HG02798 (cell line): Measurements from ENCODE around the gene DCHS2.

Experiments
- ATAC-seq: cut with Tn5 transposase; IDR thresholded peaks from one replicate; pipeline ENCODE4 v1.9.1; 2021; ENCODE audit warnings: mild to moderate bottlenecking; ENCODE audit not compliant: unreplicated experiment, poor library complexity

The DCHS2 gene

GRCh38 chr4:154491341-154492271 lies at the start of gene DCHS2:
TSS of gene DCHS2 (minus strand) at chr4:154491799. CDS start at chr4:154491355, 444 bp downstream.
- peak; percentile 64 for ATAC-seq

DNA sequence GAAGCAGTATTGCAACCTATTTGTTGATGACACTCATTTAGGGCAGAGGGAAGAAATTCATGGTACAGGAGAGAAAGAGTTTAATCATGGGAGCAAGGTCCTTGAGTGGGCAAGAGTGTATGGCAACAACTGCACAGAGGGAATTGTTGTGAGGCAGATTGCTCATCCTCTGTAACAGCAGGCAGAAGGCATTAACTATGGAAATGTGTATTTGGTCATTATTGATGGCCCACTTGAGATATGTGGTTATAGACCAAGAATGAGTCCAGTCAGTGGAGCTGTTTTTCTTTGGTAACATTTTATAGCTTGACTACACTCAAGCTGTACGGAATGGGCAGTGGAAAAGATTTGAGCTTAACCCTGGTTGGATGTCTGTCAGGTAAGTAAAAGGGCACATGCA lies 42.7 kb upstream of the DCHS2 start:
- no peak for ATAC-seq

DNA sequence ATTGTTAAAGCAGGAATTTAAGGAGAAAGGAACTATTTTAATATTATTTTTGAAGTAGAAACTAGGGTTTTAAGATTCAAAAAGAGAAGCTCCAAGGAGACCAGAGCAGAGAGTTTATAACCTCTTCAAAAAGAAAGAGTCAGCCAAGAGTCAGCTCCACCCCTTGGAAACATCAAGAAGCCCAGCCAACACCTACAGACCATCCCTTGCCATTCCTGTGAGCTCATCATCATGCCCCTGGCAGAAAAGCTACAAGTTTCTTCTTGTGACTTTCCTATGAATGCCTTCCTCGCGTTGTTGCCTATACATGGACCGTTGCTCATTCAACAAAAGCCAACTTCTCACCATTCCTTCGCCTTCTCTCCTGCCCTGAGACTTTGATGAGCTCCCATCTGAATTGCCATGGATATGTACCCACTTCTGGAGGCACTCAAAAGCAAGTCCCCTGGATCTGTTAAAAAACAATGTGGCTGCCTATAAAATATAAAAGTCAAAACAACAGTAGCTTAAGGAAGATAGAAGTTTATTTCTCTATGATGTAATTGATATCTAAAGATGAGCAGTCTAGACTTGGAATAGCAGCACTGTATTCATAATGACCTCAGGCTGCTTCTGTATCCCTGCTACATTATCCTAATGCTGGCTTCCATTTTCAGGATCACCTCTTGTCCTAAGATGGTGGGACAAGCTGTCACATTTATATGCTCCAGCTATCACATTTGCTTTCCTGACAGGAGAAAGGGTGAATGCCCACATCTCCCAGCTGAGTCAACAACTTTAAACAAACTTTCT lies 38.3 kb upstream of the DCHS2 start:
- no peak for ATAC-seq

GRCh38 chr4:154528869-154529268 lies 37.3 kb upstream of the DCHS2 start:
- ATAC-seq = no peak

GRCh38 chr4:154527308-154527707 lies 35.7 kb upstream of the DCHS2 start:
- ATAC-seq = no peak

DNA sequence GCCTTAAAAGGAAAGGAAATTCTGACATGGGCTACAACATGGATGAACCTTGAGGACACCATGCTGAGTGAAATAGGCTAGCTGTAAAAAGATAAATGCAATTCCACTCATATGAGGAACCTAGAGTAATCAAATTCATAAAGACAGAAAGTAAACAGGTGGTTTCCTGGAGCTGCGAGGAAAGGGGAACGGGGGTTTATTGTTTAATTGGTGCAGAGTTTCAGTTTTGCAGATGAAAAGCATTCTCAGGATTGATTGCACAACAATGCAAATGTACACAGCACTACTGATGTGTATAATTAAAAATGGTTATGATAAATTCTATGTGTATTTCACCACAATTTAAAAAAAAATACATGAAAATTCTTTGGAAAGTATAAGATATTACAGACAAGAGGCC lies 34.6 kb upstream of the DCHS2 start:
- no peak for ATAC-seq

DNA sequence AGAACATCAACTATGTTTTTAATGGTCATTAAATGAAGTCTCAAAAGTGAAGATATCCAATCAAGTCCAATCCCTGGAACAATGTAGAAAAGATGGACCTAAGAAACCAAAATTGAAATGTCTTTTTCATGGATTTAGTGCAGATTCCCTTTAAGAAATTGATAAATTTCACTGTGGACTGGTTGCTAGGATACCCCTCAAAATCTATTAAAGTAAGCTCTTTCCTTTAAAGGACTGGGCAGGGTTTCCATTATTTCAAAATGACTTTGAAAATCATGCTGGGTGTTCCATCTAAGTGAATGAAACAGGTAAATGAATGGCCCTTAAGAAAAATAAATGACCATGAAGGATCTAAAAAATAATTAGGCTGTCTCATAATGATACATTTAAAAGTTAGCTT lies 30.0 kb upstream of the DCHS2 start:
- ATAC-seq = no peak

DNA sequence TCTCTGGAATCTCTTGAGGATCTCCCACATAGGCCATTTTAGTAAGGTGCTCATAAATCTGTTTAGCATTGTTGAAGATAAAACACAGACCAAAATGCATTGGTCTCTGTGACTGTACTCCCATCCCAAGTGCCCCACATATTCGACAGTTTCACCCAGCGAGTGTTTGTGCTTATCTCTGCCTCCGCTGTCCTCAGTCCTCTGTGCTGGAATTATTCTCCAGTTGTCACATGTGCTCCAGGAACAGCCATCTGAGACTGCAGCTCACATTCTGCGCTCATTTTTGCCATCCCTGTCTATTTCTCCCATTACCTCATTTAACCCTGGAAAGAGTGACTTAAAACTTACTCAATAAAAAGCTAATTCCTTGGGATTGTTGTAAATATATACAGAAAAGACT lies 27.6 kb upstream of the DCHS2 start:
- no peak for ATAC-seq

GRCh38 chr4:154517591-154517990 lies 26.0 kb upstream of the DCHS2 start:
- ATAC-seq = no peak

DNA sequence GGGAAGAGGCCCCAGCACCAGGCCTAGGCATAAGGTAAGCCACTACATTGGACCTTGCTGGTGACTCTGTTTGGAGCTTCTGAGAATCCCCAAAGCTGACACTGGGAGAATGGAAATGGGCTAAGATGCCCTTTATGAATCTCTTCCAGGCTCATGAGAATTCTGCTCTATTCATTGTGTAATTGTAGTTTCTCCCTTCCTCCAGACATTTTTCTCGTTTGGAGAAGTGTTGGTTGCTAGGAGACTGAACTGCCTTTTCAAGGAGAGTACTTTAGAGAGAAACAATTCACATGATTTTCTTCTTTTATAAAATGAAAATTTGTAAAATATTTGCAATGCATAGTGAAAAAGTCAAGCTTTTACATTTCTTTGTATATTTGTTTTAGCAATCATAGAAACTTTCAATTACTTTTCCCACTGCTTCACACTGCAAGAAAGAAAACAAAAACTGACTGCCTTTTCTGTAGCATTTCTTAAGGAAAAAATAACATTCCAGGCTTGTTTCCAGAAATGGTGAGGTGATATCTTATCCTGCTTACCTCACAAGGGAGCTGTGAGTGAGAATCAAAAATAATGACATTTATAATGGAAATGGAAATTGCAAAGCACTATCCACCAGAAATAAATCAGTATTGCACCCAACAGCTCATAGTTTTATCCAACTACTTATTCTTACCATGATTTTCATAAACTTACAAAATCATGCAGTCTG lies 24.9 kb upstream of the DCHS2 start:
- no peak for ATAC-seq

DNA sequence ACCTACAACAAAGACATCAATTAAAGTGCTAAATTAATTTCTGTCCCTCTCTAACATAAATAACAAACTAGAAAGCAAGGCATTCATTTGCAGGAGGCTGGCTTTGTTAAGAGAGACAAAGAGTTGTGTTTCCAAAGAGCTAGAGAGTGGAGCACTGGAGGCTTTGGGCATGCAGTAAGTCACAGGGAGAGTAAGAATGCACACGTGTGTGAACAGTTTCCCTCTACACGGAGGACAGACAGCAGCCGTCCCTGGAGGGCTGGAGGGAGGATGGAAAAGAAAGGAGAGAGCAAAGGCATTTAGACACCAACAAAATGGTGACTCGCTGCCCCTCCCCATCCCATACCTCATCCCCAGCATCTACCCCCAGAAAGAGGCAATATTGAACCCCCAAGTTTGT lies 20.4 kb upstream of the DCHS2 start:
- no peak for ATAC-seq

- ATAC-seq = no peak
These were observed 19.9 kb upstream of the DCHS2 start for GRCh38 chr4:154511548-154511947.

GRCh38 chr4:154507156-154507555 lies 15.6 kb upstream of the DCHS2 start:
- ATAC-seq = no peak

DNA sequence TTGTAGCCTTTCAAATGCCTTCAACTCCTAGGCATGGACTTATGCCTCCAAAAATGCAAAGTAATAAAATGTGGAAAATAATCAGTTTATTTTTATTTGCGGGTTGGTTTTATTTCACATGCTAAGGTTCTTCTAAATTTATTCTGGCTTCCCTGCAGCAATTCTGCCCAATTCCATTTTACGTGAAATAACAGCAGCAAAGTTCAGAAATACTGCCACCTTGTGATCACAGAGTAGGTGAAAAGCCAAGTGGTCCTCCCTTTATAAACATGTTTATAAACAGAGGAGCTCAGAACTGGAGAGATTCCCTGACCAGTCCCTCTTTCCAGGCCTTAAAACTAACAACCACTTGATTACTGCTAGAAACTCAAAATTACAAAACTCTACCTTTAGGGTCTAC lies 14.7 kb upstream of the DCHS2 start:
- peak; percentile 64 for ATAC-seq

DNA sequence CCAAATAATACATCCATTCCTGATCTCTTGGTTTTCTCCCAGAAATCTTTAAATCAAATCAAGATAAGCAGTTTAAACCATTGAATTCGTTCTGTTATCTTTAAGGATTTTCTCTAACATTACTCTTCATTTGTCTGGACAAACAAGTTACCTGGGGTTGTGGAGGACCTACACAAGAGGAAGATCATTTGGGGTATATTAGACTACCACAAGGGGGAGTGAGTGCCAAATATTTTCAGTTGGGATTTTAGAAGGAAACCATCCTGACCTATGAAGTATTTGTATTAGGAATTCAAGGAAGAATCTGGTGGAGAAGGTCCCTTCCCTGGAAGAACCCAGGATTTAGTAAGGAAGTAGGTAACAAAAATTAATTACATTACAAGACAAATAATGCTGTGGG lies 12.0 kb upstream of the DCHS2 start:
- ATAC-seq = no peak

- ATAC-seq = no peak
These were observed 10.5 kb upstream of the DCHS2 start for GRCh38 chr4:154502111-154502510.

GRCh38 chr4:154497889-154498288 lies 6.3 kb upstream of the DCHS2 start:
- no peak for ATAC-seq

DNA sequence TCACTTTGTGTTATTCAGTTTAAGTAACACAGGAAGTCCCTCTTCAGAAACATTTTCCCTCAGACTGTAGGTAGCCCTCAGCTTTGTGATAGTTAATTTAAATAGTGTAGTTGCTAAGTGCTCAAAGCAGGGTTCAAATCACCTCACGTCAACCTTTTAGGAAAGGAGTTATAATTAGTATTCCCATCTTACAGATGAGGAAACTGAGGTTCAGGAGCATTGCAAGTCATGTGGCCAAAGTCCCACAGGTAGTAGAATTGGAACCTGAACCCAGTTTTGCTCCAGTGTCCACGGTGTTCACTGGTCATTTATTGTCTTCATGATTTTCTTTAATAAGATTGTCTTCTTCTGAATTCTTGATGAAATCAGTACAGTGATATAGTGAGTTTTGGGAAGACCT lies 4.3 kb upstream of the DCHS2 start:
- ATAC-seq = no peak

GRCh38 chr4:154492288-154492687 lies 689 bp upstream of the DCHS2 start:
- no peak for ATAC-seq

DNA sequence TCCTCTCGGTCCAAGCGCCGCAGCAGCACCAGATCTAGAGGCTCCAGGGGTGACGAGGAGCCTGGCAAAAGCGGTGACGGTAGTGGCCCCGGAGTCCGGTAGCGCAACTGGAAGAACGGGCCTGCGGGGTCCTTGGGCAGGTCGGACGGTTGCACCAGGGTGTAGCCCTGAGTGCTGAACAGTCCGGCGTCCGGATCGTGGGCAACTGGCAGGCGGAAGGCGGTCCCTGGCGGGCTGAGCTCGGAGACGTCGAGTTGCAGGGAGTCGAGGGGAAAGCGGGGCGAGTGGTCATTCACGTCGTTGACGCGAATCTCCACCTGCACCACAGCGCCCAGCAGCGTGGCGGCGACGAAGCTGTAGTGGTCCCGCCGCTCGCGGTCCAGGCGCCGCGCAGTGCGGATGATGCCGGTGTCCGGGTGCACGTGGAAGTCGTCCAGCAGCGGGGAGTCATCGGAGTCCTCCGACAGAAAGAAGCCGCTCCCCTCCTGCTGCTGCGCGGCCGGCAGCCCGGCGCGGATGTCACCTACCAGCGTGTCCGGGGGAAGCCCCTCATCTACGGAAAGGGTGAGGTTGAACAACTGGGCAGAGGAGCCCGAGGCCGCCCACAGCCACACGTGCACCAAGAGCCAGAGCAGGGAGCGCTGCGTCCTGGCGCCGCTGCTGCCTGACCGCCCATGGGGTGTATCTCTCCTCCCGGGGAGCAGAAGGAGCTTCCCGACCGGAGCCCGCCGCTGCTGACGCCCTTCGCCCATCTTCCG lies 837 bp downstream of the DCHS2 start:
- ATAC-seq = peak; percentile 67
